ENCODE results near the gene RAB20. TPM values are rescaled to one million over a fixed set of nuclear protein-coding genes. Genes with fewer than 3 reads are reported as not detected.

Gene RAB20
- total and polyA plus RNA-seq, 9 of the 15 experiments (the other 6 are each of a cell fraction or from before 2014, with no cell fraction given), result 0.62 to 9.2 (median 5.4) TPM

DNA sequence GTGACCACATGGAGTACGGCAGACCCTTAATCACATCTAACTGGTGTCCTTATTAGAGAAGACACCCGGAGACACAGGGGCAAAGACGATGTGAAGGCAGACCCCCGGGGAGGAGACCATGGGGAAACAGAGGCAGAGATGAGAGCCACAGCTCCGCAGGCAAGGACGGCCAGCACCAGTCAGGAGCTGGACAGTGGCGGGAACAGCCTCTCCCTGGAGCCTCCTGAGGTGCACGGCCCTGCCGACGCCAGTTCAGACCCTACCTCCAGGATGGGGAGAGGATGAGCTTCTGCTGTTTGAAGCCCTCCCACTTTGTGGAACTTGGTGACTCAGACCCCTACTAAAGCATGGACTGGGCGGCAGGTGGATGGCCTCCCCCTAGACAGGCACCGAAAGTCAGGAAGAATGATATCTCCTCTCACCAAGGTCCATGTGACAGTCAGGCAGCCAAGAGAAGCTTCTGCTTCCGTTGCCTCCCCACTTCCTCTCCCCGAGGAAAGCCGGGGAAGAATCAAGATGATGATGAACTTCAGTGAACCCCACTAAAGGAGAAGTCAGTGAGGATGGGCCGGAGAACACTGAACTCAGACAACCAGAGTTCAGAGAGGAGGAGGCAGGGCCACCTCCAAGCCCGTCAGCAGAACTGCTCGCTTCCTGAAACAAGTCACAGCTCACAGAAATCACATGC is 25.4 kb downstream of the RAB20 start (continued):
- TF ChIP-seq ZKSCAN3 (CRISPR knock-in tag; IDR thresholded peaks at IDR 0.05) (no peak), POLR2AphosphoS2 (IDR thresholded peaks at IDR 0.05; ENCODE audit: low read length) (no peak), ZNF232 (CRISPR knock-in tag; IDR thresholded peaks at IDR 0.05) (no peak), RBM17 (IDR thresholded peaks at IDR 0.05; ENCODE audit: borderline replicate concordance, low read depth, low read length) (no peak), MAZ (CRISPR knock-in tag; conservative IDR thresholded peaks at IDR 0.05 in 1 of 2, IDR thresholded peaks at IDR 0.05 in 1 of 2) (no peak), C11orf30 (IDR thresholded peaks at IDR 0.05; ENCODE audit: low read depth) (no peak), HNRNPL (IDR thresholded peaks at IDR 0.05; ENCODE audit: low read depth, low read length) (no peak), ZNF444 (CRISPR knock-in tag; IDR thresholded peaks at IDR 0.05) (no peak)
- TF ChIP-seq, protein P1, sequence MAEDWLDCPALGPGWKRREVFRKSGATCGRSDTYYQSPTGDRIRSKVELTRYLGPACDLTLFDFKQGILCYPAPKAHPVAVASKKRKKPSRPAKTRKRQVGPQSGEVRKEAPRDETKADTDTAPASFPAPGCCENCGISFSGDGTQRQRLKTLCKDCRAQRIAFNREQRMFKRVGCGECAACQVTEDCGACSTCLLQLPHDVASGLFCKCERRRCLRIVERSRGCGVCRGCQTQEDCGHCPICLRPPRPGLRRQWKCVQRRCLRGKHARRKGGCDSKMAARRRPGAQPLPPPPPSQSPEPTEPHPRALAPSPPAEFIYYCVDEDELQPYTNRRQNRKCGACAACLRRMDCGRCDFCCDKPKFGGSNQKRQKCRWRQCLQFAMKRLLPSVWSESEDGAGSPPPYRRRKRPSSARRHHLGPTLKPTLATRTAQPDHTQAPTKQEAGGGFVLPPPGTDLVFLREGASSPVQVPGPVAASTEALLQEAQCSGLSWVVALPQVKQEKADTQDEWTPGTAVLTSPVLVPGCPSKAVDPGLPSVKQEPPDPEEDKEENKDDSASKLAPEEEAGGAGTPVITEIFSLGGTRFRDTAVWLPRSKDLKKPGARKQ (CRISPR knock-in tag; IDR thresholded peaks at IDR 0.05), result no peak
- TF ChIP-seq, protein P2, sequence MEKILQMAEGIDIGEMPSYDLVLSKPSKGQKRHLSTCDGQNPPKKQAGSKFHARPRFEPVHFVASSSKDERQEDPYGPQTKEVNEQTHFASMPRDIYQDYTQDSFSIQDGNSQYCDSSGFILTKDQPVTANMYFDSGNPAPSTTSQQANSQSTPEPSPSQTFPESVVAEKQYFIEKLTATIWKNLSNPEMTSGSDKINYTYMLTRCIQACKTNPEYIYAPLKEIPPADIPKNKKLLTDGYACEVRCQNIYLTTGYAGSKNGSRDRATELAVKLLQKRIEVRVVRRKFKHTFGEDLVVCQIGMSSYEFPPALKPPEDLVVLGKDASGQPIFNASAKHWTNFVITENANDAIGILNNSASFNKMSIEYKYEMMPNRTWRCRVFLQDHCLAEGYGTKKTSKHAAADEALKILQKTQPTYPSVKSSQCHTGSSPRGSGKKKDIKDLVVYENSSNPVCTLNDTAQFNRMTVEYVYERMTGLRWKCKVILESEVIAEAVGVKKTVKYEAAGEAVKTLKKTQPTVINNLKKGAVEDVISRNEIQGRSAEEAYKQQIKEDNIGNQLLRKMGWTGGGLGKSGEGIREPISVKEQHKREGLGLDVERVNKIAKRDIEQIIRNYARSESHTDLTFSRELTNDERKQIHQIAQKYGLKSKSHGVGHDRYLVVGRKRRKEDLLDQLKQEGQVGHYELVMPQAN (IDR thresholded peaks at IDR 0.05; ENCODE audit: borderline replicate concordance), result no peak
- TF ChIP-seq, protein P3, sequence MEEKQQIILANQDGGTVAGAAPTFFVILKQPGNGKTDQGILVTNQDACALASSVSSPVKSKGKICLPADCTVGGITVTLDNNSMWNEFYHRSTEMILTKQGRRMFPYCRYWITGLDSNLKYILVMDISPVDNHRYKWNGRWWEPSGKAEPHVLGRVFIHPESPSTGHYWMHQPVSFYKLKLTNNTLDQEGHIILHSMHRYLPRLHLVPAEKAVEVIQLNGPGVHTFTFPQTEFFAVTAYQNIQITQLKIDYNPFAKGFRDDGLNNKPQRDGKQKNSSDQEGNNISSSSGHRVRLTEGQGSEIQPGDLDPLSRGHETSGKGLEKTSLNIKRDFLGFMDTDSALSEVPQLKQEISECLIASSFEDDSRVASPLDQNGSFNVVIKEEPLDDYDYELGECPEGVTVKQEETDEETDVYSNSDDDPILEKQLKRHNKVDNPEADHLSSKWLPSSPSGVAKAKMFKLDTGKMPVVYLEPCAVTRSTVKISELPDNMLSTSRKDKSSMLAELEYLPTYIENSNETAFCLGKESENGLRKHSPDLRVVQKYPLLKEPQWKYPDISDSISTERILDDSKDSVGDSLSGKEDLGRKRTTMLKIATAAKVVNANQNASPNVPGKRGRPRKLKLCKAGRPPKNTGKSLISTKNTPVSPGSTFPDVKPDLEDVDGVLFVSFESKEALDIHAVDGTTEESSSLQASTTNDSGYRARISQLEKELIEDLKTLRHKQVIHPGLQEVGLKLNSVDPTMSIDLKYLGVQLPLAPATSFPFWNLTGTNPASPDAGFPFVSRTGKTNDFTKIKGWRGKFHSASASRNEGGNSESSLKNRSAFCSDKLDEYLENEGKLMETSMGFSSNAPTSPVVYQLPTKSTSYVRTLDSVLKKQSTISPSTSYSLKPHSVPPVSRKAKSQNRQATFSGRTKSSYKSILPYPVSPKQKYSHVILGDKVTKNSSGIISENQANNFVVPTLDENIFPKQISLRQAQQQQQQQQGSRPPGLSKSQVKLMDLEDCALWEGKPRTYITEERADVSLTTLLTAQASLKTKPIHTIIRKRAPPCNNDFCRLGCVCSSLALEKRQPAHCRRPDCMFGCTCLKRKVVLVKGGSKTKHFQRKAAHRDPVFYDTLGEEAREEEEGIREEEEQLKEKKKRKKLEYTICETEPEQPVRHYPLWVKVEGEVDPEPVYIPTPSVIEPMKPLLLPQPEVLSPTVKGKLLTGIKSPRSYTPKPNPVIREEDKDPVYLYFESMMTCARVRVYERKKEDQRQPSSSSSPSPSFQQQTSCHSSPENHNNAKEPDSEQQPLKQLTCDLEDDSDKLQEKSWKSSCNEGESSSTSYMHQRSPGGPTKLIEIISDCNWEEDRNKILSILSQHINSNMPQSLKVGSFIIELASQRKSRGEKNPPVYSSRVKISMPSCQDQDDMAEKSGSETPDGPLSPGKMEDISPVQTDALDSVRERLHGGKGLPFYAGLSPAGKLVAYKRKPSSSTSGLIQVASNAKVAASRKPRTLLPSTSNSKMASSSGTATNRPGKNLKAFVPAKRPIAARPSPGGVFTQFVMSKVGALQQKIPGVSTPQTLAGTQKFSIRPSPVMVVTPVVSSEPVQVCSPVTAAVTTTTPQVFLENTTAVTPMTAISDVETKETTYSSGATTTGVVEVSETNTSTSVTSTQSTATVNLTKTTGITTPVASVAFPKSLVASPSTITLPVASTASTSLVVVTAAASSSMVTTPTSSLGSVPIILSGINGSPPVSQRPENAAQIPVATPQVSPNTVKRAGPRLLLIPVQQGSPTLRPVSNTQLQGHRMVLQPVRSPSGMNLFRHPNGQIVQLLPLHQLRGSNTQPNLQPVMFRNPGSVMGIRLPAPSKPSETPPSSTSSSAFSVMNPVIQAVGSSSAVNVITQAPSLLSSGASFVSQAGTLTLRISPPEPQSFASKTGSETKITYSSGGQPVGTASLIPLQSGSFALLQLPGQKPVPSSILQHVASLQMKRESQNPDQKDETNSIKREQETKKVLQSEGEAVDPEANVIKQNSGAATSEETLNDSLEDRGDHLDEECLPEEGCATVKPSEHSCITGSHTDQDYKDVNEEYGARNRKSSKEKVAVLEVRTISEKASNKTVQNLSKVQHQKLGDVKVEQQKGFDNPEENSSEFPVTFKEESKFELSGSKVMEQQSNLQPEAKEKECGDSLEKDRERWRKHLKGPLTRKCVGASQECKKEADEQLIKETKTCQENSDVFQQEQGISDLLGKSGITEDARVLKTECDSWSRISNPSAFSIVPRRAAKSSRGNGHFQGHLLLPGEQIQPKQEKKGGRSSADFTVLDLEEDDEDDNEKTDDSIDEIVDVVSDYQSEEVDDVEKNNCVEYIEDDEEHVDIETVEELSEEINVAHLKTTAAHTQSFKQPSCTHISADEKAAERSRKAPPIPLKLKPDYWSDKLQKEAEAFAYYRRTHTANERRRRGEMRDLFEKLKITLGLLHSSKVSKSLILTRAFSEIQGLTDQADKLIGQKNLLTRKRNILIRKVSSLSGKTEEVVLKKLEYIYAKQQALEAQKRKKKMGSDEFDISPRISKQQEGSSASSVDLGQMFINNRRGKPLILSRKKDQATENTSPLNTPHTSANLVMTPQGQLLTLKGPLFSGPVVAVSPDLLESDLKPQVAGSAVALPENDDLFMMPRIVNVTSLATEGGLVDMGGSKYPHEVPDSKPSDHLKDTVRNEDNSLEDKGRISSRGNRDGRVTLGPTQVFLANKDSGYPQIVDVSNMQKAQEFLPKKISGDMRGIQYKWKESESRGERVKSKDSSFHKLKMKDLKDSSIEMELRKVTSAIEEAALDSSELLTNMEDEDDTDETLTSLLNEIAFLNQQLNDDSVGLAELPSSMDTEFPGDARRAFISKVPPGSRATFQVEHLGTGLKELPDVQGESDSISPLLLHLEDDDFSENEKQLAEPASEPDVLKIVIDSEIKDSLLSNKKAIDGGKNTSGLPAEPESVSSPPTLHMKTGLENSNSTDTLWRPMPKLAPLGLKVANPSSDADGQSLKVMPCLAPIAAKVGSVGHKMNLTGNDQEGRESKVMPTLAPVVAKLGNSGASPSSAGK (IDR thresholded peaks at IDR 0.05), result peak; percentile 57; the same call in 1 of the 2 replicates
